PFSK-1 (cell line): Measurements from ENCODE around the gene IQSEC3.

Experiments used
- FOXP2 ChIP-seq: optimal IDR thresholded peaks from 2 replicates; pipeline ENCODE3; 2011; ENCODE audit warnings: borderline replicate concordance, control low read depth, inconsistent platforms; ENCODE audit not compliant: insufficient read depth; ENCODE audit errors: extremely low read length, extremely low read depth
- POLR2AphosphoS5 ChIP-seq: IDR thresholded peaks from 2 replicates; pipeline ENCODE4 v1.6.1; 2012; ENCODE audit warnings: low read depth, mild to moderate bottlenecking, control low read depth, low read length, moderate library complexity
- REST ChIP-seq, 2 experiments: IDR thresholded peaks; 2 replicates each; pipeline versions ENCODE4 v1.6.1 to v1.8.0; 2011 to 2012; ENCODE audit warnings: low read depth in 2 of 2, low read length in 2 of 2, control low read depth in 1 of 2, inconsistent platforms in 1 of 2, mild to moderate bottlenecking in 1 of 2, moderate library complexity in 1 of 2; ENCODE audit not compliant: insufficient read depth in 1 of 2
- SIN3A ChIP-seq: IDR thresholded peaks from 2 replicates; pipeline ENCODE4 v1.6.1; 2012; ENCODE audit warnings: mild to moderate bottlenecking, low read length, moderate library complexity, borderline replicate concordance; ENCODE audit not compliant: insufficient read depth
- TAF1 ChIP-seq: IDR thresholded peaks from 2 replicates; pipeline ENCODE4 v1.6.1; 2012; ENCODE audit warnings: low read length, control low read depth, borderline replicate concordance; ENCODE audit not compliant: insufficient read depth

Gene IQSEC3

GRCh38 chr12:165862-166368, 99.3 kb downstream of the IQSEC3 start:
- TF ChIP-seq SIN3A (no peak), REST (IDR thresholded peaks at IDR 0.05; ENCODE audit: insufficient read depth in 1 of 2, low read depth in 2 of 2, low read length in 2 of 2) (no peak), POLR2AphosphoS5 (no peak), FOXP2 (no peak), TAF1 (no peak)

GRCh38 chr12:166425-167075, 100.0 kb downstream of the IQSEC3 start:
- TF ChIP-seq SIN3A (no peak), REST (IDR thresholded peaks at IDR 0.05; ENCODE audit: insufficient read depth in 1 of 2, low read depth in 2 of 2, low read length in 2 of 2) (no peak), POLR2AphosphoS5 (no peak), FOXP2 (no peak), TAF1 (no peak)

GRCh38 chr12:167959-168600, 101.5 kb downstream of the IQSEC3 start:
- no peak for TF ChIP-seq TAF1
- TF ChIP-seq POLR2AphosphoS5 = no peak

- TF ChIP-seq TAF1 = no peak
- no peak for TF ChIP-seq POLR2AphosphoS5
- TF ChIP-seq SIN3A = no peak
- TF ChIP-seq REST (IDR thresholded peaks at IDR 0.05; ENCODE audit: insufficient read depth in 1 of 2, low read depth in 2 of 2, low read length in 2 of 2) = no peak
- no peak for TF ChIP-seq FOXP2
Measured at GRCh38 chr12:168763-169525, 102.4 kb downstream of the IQSEC3 start.

GRCh38 chr12:169528-170370, 103.2 kb downstream of the IQSEC3 start:
- TF ChIP-seq POLR2AphosphoS5 (no peak), FOXP2 (no peak)
